ENCODE measurements around the gene XYLT1.

XYLT1 gene

GRCh38 chr16:17162560-17162959, 308.2 kb downstream of the XYLT1 start:
- no peak for TF ChIP-seq EZH2phosphoT487 (IDR thresholded peaks at IDR 0.05; ENCODE audit: borderline replicate concordance)
- TF ChIP-seq, protein P1, sequence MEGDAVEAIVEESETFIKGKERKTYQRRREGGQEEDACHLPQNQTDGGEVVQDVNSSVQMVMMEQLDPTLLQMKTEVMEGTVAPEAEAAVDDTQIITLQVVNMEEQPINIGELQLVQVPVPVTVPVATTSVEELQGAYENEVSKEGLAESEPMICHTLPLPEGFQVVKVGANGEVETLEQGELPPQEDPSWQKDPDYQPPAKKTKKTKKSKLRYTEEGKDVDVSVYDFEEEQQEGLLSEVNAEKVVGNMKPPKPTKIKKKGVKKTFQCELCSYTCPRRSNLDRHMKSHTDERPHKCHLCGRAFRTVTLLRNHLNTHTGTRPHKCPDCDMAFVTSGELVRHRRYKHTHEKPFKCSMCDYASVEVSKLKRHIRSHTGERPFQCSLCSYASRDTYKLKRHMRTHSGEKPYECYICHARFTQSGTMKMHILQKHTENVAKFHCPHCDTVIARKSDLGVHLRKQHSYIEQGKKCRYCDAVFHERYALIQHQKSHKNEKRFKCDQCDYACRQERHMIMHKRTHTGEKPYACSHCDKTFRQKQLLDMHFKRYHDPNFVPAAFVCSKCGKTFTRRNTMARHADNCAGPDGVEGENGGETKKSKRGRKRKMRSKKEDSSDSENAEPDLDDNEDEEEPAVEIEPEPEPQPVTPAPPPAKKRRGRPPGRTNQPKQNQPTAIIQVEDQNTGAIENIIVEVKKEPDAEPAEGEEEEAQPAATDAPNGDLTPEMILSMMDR (conservative IDR thresholded peaks at IDR 0.05; ENCODE audit: low read length) = no peak

GRCh38 chr16:17160920-17161431, 309.8 kb downstream of the XYLT1 start:
- Histone ChIP-seq H3F3A (ENCODE audit: low read depth) (no peaks in the 10 kb centered on the region), H3K4me2 (ENCODE audit: low read depth, low read length, poor library complexity, severe bottlenecking) (no peak overlapping the region), H3K4me3 (ENCODE audit: low read length, poor library complexity, severe bottlenecking) (no peak overlapping the region), H3K9ac (ENCODE audit: low read depth, low read length, poor library complexity, severe bottlenecking) (no peak overlapping the region), H3K27me3 (ENCODE audit: insufficient read depth, low read length, poor library complexity, severe bottlenecking) (no peaks in the 10 kb centered on the region), H3K36me3 (ENCODE audit: insufficient read depth, low read length) (peaks cover 87% of the 10 kb centered on the region), H3K4me1 (ENCODE audit: insufficient read depth, low read length, poor library complexity, severe bottlenecking) (no peaks in the 10 kb centered on the region), H3K9me3 (ENCODE audit: insufficient read depth, low read depth, low read length) (no peaks in the 10 kb centered on the region), H3K79me2 (ENCODE audit: insufficient read depth, low read length) (no peaks in the 10 kb centered on the region), H3K9me2 (replicated peaks; ENCODE audit: low read depth, low read length) (no peaks in the 10 kb centered on the region), H4K20me1 (ENCODE audit: insufficient read depth, low read length, poor library complexity, severe bottlenecking) (peaks cover 23% of the 10 kb centered on the region), H2AFZ (ENCODE audit: low read length) (no peak overlapping the region)
- TF ChIP-seq EZH2phosphoT487 (IDR thresholded peaks at IDR 0.05; ENCODE audit: borderline replicate concordance) = no peak
- TF ChIP-seq, protein P1 (conservative IDR thresholded peaks at IDR 0.05; ENCODE audit: low read length) = no peak

More at GRCh38 chr16:17162560-17162959, 308.2 kb downstream of the XYLT1 start:
- Histone ChIP-seq H3K27me3 (ENCODE audit: insufficient read depth, low read length, poor library complexity, severe bottlenecking) (no peaks in the 10 kb centered on the region), H3K9ac (ENCODE audit: low read depth, low read length, poor library complexity, severe bottlenecking) (no peak overlapping the region), H4K20me1 (ENCODE audit: insufficient read depth, low read length, poor library complexity, severe bottlenecking) (peaks cover 14% of the 10 kb centered on the region), H3K4me3 (ENCODE audit: low read length, poor library complexity, severe bottlenecking) (no peak overlapping the region), H3K4me1 (ENCODE audit: insufficient read depth, low read length, poor library complexity, severe bottlenecking) (no peaks in the 10 kb centered on the region), H3K9me2 (replicated peaks; ENCODE audit: low read depth, low read length) (no peaks in the 10 kb centered on the region), H2AFZ (ENCODE audit: low read length) (no peak overlapping the region), H3K9me3 (ENCODE audit: insufficient read depth, low read depth, low read length) (no peaks in the 10 kb centered on the region), H3K36me3 (ENCODE audit: insufficient read depth, low read length) (peaks cover 85% of the 10 kb centered on the region), H3F3A (ENCODE audit: low read depth) (no peaks in the 10 kb centered on the region), H3K79me2 (ENCODE audit: insufficient read depth, low read length) (no peaks in the 10 kb centered on the region), H3K4me2 (ENCODE audit: low read depth, low read length, poor library complexity, severe bottlenecking) (no peak overlapping the region)

DNA sequence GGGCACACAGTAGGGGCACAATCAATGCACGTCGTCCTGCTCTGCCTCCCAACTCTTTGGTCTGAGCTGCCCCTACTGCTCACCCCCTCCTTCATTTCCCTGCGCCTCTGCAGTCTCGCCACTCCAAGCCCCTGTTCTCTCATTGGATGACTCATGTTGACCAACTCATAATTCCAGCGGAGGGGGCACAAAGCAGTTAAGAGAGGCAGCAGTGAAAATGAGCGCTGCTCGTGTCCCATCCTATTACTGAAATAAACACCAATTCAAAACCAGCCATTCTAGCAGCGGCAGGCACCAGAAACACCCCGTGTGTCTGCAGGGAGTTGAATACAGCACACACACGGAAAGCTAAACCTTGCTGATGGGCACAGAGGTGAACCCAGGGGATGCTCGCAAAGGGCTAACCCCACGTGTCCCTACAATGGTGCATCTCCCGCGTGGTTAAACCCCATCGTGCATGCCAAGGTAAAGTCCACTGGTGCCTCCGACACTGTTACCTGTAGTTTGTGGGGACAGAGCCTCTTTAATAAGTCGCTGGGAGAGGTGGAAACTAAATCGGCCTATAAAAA, 310.4 kb downstream of the XYLT1 start:
- Histone ChIP-seq H2AFZ (ENCODE audit: low read length) (no peak overlapping the region), H3K79me2 (ENCODE audit: insufficient read depth, low read length) (no peaks in the 10 kb centered on the region), H3F3A (ENCODE audit: low read depth) (no peaks in the 10 kb centered on the region), H3K4me1 (ENCODE audit: insufficient read depth, low read length, poor library complexity, severe bottlenecking) (no peaks in the 10 kb centered on the region), H4K20me1 (ENCODE audit: insufficient read depth, low read length, poor library complexity, severe bottlenecking) (peaks cover 28% of the 10 kb centered on the region), H3K36me3 (ENCODE audit: insufficient read depth, low read length) (peaks cover 89% of the 10 kb centered on the region), H3K4me2 (ENCODE audit: low read depth, low read length, poor library complexity, severe bottlenecking) (no peak overlapping the region), H3K9me2 (replicated peaks; ENCODE audit: low read depth, low read length) (no peaks in the 10 kb centered on the region), H3K9ac (ENCODE audit: low read depth, low read length, poor library complexity, severe bottlenecking) (no peak overlapping the region), H3K9me3 (ENCODE audit: insufficient read depth, low read depth, low read length) (no peaks in the 10 kb centered on the region), H3K4me3 (ENCODE audit: low read length, poor library complexity, severe bottlenecking) (no peak overlapping the region), H3K27me3 (ENCODE audit: insufficient read depth, low read length, poor library complexity, severe bottlenecking) (no peaks in the 10 kb centered on the region)
- TF ChIP-seq, protein P1 (conservative IDR thresholded peaks at IDR 0.05; ENCODE audit: low read length) = no peak
- TF ChIP-seq EZH2phosphoT487 (IDR thresholded peaks at IDR 0.05; ENCODE audit: borderline replicate concordance) = no peak

Measured in Loucy (cell line).